SHP77 (cell line): ENCODE data around the gene SMIM10.
A peak's percentile ranks its signal among the peaks of the same experiment; 100 is the strongest.
"Not testable (repeated sequence)": the region's sequence is repeated elsewhere in the genome, so short reads cannot be mapped to it uniquely, and the experiment has no call there.

ENCODE experiments used
- DNase-seq, 2 experiments: peaks; one replicate each; lab custom pipeline; 2025; lab: John Stamatoyannopoulos, UW

Gene SMIM10

DNA sequence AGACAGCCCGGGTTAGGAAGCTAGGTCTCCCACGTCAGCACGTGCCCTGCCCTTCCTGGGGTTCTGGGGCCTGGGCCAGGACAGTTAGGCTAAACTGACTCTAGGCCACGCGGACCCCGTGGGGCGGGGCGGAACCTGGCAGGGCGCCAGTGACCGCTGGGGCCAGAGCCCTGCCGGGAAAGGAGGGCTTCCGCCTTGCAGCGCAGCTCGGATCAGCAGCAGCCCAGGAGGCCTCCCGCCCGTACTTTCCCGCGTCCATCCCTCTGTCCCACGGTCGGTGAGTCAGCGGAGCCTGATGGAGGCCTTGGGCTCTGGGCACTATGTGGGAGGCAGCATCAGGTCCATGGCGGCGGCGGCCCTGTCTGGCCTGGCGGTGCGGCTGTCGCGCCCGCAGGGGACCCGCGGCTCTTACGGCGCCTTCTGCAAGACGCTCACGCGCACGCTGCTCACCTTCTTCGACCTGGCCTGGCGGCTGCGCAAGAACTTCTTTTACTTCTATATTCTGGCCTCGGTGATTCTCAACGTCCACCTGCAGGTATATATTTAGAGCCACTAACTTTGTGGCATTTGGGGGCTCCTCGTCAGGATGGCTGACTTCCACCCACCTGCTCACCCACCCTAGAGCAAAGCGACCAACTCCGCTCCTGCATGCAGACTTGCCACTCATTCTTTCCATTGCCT lies at the start of gene SMIM10:
Gene SMIM10 (plus strand): TSS at position 191 of the 681 bp plus-strand sequence. CDS start 105 bp downstream, at position 296.
- peak in 1 of 2 experiments; percentile 5 for DNase-seq

- DNase-seq, result not testable (repeated sequence)
Observed at GRCh38 chrX:134946364-134946763, 44.4 kb upstream of the SMIM10 start.

DNA sequence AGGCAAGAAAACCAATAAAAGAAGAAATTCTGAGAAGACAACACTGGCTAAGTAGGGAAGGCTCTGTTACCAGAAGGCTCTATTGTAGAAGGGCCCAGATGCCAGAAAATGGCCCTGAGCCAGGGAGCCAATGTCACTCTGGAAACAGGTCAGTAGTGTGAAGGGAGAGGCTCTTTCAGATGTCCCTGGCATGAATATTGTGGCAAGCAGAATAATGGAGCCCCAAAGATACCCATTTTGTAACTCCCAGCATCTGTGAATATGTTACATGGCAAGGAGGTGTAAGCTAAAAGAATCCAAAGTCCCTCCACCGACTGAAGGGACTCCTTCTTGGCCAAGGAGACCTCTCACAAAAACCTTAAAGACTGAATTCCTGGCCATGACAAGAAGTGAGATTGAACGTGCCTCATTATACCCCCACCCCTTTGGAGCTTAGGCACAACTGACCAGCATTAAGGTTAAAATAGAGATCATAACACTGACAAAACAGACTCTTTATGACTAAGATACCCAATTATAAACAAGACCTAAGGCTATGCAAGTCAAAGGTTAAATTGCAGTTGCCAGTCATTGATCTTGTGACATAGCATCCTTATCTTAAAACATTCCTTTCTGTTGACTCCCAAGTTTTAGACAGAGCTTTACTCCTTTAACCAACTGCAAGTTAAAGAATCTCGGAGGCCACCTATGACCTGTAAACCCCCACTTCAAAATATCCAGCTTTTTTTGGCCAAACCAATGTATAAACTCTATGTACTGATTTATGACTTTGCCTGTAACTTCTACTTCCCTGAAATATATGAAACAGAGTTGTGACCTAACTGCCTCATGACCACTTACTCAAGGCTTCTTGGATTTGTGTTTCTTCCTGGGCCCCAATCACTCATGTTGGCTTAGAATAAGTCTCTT lies 42.2 kb upstream of the SMIM10 start:
- no peak for DNase-seq

- no peak for DNase-seq
Observed at GRCh38 chrX:134949271-134949670, 41.5 kb upstream of the SMIM10 start.

GRCh38 chrX:134957836-134958235 lies 33.0 kb upstream of the SMIM10 start:
- DNase-seq, result no peak

- DNase-seq, result not testable (repeated sequence)
Observed at GRCh38 chrX:134960366-134960765, 30.4 kb upstream of the SMIM10 start.

DNA sequence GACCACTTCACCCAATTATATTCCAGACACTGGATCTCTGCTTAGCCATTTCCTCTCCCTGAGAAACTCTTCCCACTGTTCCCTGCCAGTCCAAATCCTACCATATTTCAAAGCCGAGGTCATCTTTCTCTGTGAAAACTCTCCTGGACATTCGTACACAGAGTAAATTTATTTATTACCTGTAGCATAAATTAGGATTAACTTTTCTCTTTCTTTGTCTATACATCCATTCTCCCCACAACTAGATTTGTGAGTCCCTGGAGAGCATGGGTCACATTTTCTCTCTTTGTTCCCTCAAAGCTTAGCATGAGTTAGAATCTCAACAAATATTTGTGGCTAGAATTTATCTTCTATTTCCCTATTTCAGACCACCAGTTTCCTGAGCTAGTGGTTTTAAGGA lies 27.8 kb upstream of the SMIM10 start:
- no peak for DNase-seq

DNA sequence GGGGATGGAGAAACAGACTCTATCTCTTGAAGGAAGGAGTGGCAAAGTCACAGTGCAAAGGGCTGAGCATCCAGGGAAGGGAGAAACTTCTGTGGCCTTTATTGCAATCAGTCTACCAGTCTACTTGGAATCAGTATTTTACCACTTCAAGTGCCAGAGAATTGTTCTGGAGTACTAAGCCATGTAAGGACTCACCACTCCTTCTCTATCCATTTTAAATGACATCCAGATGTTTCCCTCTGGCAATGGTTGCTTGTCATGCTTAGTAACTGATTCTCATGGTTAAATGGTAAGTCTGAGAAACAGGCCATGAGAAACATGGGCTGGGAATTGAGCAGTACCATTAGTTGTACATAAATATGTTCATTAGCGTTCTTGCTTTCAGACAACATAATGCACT lies 21.1 kb upstream of the SMIM10 start:
- DNase-seq, result no peak

DNA sequence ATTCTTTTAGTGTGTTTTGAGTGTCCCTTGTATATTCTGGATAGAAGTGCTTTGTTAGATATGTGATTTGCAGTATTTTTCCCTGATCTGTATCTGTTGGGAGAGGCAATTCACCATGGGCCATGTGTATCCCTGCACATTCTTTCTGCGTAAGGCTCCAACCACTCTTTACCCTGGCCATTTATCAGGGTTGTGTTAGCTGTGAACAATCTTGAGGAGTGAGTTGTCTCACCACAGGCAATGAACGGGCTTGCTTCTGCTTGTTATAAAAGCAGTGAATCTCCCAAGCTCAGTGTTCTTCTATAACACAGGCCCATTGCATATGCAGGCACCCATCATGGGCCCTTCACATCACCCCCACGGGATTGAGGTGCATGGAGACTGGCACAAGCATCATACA lies 18.9 kb upstream of the SMIM10 start:
- DNase-seq, result no peak

DNA sequence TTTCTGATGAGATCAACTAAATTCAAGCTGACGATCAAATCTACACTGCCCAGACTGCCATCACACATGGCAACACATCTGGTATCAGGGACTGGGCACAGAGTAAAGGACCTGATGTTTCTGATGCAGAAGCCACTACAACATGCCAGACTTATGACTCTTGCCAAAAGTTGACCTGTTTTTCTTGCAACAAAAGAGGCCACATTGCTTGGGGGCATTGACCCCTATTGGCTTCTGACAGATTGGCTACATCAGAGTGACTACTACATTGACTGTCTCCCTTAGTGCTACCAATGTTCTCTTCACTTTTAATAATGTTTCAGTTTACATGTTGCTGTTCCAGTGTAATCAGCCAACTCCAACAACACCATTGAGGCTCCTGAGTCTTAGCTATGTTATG lies 15.3 kb upstream of the SMIM10 start:
- DNase-seq, result no peak

DNA sequence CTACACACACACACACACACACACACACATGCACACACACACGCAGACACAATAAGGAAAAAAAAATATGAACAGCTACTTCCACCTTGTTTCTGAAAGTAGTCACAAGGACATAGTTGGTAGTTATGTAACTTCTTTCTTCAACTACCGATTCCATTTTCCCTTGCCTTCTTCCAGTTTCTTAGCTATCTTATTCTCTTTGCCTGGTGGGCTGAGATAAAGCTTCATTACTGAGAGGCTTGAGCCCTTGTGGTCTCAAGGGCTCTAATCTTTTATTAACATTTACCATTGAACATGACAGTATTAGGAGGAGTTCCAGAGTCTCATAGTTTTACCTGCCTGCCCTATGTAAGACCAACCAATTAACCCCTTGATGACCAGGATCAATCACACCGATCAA lies 8.9 kb upstream of the SMIM10 start:
- no peak for DNase-seq

- DNase-seq, result no peak
Observed at GRCh38 chrX:134982748-134983147, 8.0 kb upstream of the SMIM10 start.

- no peak for DNase-seq
Observed at GRCh38 chrX:134985479-134985878, 5.3 kb upstream of the SMIM10 start.

DNA sequence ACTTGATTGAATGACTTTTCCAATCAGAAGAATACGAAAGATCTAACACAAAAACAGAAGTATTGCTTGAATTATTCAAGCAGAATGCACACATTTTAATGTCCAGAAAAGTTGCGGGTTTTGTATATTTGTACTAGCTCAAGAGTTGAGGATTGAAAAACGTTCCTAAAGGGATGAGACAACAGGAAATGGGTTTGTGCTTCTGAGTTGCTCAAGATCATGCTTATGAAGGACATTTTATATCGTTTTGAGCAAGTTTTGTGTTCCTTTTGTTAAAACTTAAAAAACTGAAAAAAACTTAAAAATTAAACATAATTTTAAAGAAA lies 353 bp upstream of the SMIM10 start:
- DNase-seq, result no peak

DNA sequence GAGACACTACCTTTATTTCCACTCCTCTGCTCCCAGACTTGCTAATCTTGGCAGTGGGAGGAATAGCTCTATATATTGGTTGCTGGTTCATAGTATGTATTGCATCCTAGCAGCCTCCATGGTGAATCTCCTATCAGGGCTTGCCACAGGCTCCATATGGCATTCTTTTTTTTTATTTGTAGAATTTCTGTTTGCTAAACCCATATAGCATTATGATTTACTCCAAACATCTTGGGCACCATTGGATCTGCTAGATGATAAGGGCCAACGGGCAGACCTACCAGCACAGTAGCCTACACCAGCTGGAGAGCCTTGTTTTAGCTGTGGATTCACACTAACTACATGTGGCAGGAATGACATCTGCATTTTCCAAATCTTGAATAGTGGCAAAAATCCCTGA lies 6.9 kb downstream of the SMIM10 start:
- DNase-seq, result no peak

GRCh38 chrX:134998246-134998645 lies 7.5 kb downstream of the SMIM10 start:
- DNase-seq, result no peak

- peak in 1 of 2 experiments; percentile 32 for DNase-seq
Observed at GRCh38 chrX:134999469-134999868, 8.7 kb downstream of the SMIM10 start.

GRCh38 chrX:135000516-135000915 lies 9.7 kb downstream of the SMIM10 start:
- no peak for DNase-seq

DNA sequence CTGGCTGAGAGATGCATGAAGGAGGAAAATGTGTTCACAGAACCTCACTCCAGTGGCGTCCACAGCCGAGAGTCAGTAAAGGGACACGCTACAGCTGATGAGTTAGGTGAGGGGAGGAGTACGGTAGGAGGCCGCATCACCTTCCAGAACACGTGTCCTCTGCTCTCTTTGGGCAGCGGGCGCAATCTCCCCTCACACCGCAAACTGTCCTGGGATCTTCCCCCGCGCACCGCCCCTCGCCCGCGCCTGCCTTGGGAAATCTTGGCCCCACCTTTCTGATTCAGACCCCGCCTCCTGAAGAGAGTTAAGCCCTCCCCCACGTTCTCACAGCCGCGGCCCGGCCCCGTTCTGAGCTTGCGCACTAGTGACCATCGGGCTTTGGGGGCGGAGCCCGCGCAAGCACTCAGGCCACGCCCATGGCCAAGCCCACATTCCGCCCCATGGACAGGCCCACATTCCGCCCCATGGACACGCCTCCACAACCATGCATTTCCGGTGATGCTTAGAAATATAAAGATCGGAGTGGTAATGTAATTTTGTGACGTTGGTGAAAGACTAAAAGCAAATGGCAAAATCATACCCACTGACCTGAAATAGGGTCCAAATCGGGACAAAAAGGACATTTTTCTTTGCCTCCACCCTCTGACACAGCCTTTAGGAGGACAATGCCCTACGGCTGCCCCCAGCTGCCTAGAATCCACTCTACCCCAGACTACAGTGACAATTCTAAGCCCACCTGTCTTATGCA lies 13.3 kb downstream of the SMIM10 start:
- DNase-seq, result peak; percentile 67 to 77

GRCh38 chrX:135006187-135006586 lies 15.4 kb downstream of the SMIM10 start:
- no peak for DNase-seq

GRCh38 chrX:135009057-135009610 lies 18.3 kb downstream of the SMIM10 start:
- DNase-seq, result no peak

DNA sequence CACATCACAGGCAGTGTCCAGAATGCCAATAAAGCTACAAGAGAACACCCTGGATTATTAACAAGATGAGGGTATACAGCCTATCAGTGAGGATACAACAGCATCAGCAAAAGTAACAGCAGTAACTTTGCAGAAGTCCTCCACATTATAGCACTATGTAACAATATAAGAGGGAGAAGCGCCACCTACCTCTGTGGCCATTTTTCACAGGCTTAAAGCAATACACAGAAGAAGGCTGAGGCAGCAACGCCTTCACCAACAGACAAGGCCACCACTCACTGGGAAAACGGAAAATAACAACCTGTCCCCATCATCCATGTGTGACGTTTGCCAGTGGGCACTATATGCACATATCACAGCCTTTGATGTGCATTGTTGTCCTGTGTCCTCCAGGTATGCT lies 19.0 kb downstream of the SMIM10 start:
- no peak for DNase-seq
